ENCODE results near the gene BCLAF1.

DNA sequence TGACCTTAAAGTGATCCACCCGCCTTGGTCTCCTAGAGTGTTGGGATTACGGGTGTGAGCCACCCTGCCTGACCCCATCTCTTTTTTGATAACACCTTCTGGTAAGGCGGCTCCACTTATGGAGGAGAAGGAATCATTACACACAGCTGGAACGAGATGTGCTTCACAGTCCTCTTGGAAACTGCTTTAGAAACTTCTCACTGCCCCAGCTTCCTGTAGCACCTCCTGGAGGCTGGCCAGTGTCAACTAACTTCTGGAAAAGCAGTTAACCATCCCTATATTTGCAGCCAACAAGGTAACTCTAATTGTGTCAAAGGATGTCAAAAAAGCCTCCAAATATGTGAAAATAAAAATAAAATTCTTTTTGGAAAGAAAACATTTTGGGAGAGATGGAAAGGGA is 48.8 kb upstream of the BCLAF1 start:
- TF ChIP-seq, protein P1, sequence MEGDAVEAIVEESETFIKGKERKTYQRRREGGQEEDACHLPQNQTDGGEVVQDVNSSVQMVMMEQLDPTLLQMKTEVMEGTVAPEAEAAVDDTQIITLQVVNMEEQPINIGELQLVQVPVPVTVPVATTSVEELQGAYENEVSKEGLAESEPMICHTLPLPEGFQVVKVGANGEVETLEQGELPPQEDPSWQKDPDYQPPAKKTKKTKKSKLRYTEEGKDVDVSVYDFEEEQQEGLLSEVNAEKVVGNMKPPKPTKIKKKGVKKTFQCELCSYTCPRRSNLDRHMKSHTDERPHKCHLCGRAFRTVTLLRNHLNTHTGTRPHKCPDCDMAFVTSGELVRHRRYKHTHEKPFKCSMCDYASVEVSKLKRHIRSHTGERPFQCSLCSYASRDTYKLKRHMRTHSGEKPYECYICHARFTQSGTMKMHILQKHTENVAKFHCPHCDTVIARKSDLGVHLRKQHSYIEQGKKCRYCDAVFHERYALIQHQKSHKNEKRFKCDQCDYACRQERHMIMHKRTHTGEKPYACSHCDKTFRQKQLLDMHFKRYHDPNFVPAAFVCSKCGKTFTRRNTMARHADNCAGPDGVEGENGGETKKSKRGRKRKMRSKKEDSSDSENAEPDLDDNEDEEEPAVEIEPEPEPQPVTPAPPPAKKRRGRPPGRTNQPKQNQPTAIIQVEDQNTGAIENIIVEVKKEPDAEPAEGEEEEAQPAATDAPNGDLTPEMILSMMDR (conservative IDR thresholded peaks at IDR 0.05 in 1 of 2, IDR thresholded peaks at IDR 0.05 in 1 of 2; ENCODE audit: extremely low read depth in 1 of 2, insufficient read depth in 1 of 2, low read depth in 1 of 2, low read length in 2 of 2): no peak
- no peak for TF ChIP-seq EZH2 (IDR thresholded peaks at IDR 0.05; ENCODE audit: borderline replicate concordance, low read length)
